Muscle of arm (tissue), 12 donors: ENCODE data around the gene MAPK1IP1L. TPM values are rescaled to one million over a fixed set of nuclear protein-coding genes. Genes with fewer than 3 reads are reported as not detected.
"Not testable (repeated sequence)": the region's sequence is repeated elsewhere in the genome, so short reads cannot be mapped to it uniquely, and the experiment has no call there.

Experiments used
- DNase-seq: peaks from one replicate; pipeline ENCODE4 v3.0.0-alpha.2; 2013
- polyA plus RNA-seq, 12 donors: library from polyadenylated mRNA; unstranded; fragments of 120-200 nt; gene quantifications; one replicate each; pipeline ENCODE4 v1.2.1, GENCODE V29; 2013; ENCODE audit not compliant: insufficient read length in 12 of 12

Gene MAPK1IP1L
- polyA plus RNA-seq, 12 donors, result 57.0 to 139 (median 65.4) TPM

DNA sequence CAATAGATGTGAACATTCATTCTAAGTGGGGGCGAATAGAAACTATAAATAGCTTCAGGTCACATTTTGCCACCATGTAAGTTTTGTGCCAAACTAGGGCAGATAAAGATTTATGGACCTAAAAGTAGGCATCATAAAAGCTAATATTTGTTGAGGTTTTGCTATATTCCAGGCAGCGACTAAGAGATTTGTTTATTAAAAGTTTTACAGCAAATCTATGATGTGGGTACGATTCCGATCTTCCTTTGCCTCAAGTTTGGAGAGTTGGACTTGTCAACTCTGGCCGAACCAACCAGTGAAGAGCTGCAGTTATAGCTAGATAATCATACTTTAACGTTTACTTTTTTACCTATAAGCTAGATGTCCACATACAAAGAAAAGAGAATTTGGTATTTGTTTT is 1.6 kb downstream of the MAPK1IP1L start:
- no peak for DNase-seq

DNA sequence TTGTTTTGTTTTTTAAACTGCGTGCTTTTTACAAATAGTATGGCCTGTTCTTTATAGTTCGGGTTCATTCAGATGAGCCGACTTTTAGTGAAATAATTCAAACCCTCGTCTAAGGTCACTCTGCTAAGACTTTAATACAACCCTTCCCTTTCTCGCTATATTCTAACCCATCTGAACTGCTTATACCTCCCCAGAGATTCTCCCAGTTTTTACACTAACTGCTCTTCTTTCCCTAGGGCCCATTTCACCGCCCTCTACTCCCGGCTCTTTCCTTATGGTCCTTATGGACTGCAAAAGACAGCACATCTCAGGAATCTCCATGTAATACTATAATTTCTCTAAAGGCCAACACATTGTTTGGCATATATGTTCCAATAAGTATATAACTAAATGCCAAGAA is 2.1 kb downstream of the MAPK1IP1L start:
- DNase-seq, result no peak

DNA sequence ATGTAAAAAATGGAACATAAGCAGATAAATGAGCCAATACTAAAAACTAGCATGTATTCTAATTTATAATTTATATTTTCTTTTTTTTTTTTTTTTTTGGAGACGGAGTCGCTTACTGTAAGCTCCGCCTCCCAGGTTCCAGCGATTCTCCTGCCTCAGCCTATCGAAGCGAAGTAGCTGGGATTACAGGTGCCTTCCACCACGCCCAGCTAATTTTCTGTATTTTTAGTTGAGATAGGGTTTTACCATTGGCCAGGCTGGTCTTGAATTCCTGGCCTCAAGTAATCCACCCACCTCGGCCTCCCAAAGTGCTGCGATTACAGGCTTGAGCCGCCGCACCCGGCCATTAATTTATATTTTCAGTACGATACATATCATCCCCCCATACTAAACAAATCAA is 2.7 kb downstream of the MAPK1IP1L start:
- DNase-seq, result no peak

DNA sequence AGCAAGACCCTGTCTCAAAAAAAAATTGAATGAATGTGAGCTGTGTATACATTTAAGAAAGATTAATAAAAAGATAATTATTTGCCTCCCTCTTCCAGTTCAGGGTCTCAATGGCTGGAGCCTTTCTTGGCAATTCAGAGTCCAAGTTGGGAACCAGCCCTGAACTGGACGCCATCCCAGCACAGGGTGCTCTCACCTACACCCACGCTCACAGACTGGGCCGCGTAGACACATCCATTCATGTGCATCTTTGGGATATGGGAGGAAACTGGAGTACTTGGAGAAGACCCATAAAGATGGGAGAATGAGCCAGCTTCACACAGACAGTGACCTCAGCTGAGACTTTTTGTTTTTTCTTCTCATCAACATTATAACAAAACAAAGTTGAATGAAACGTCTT is 6.5 kb downstream of the MAPK1IP1L start:
- no peak for DNase-seq

- no peak for DNase-seq
Measured at GRCh38 chr14:55059333-55059732, 7.9 kb downstream of the MAPK1IP1L start.

DNA sequence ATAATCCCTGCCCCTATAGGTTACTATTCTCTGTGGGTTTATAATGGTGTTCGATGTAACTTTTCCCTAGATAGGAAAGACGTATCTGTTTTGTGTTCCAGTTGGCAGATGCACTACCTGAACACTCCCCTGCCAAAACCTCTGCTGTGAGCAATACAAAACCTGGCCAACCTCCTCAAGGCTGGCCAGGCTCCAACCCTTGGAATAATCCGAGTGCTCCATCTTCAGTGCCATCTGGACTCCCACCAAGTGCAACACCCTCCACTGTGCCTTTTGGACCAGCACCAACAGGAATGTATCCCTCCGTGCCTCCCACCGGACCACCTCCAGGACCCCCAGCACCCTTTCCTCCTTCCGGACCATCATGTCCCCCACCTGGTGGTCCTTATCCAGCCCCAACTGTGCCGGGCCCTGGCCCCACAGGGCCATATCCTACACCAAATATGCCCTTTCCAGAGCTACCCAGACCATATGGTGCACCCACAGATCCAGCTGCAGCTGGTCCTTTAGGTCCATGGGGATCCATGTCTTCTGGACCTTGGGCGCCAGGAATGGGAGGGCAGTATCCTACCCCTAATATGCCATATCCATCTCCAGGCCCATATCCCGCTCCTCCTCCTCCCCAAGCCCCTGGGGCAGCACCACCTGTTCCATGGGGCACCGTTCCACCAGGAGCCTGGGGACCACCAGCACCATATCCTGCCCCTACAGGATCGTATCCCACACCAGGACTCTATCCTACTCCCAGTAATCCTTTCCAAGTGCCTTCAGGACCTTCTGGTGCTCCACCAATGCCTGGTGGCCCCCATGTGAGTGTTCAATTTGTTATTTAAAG is 11.3 kb downstream of the MAPK1IP1L start:
- DNase-seq, result no peak

DNA sequence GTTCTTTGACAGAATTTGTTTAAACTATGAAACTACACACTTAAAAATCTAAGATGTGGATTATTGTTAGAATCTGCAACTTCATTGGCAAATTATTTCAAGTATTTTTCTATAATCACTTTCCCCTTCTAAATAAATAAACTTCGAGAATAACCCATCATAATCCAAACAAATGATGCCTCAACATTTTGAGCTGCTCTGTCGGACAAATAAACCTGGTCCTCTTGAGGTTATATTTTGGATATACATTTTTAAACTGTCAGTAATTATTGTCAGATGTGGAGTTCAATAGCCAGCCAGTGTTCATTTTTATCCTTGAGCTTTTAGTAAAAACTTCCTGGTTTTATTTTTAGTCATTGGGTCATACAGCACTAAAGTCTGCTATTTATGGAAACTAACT is 13.4 kb downstream of the MAPK1IP1L start:
- not testable (repeated sequence) for DNase-seq

- no peak for DNase-seq
Measured at GRCh38 chr14:55065411-55065810, 14.0 kb downstream of the MAPK1IP1L start.

- no peak for DNase-seq
Measured at GRCh38 chr14:55066223-55066622, 14.8 kb downstream of the MAPK1IP1L start.

DNA sequence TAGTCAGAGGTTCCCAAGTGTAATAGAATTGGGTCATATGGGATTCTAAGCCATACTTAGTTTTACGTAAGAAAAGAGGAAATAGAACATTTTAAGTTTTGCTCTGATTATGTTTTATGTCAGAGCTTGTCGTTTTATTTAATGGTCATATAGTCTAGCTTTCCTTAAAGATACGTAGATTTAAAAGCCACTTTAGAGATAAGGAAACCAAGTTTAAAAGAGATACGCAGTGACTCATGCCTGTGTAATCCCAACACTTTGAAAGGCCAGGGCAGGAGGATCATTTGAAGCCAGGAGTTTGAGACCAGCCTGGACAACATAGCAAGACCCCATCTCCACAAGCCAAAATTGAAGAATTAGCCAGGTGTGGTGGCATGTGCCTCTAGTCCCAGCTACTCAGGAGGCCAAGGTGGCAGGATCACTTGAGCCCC is 19.5 kb downstream of the MAPK1IP1L start:
- DNase-seq, result no peak

DNA sequence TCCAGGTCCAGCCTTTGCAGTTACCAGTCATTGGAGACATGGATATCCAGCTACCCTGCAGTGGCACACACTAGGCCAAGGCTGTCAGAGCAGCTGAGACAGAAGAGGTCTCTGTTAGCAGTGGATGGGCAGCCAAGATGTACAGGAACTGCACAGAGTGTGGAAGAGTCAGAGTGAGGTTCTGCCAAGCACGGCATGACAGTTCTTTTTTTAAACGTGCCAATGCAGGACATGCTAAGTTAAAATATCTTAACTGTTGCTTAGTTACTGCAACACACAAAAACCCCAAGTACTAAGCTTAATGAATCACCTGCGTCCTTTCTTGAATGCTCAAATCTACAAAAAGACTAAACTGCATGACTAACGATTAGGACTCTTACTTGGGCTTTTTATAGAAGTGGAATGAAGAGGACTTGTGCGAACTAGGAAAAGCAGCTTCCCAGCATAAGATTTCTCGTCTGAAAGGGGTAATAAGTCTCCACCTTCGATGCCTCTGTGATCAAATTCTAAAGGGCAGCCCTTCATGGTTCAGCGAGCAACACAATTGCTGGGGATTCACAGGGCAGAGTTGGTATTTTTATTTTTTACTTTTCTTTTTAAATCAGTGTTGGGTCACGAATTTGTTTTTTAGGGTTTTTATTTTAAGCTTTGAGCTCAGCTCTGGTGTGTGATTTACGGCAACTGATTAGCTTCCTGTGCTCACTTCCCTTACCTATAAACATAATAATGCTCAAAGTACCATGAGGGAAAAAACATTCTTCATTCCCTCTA is 20.6 kb downstream of the MAPK1IP1L start:
- no peak for DNase-seq

DNA sequence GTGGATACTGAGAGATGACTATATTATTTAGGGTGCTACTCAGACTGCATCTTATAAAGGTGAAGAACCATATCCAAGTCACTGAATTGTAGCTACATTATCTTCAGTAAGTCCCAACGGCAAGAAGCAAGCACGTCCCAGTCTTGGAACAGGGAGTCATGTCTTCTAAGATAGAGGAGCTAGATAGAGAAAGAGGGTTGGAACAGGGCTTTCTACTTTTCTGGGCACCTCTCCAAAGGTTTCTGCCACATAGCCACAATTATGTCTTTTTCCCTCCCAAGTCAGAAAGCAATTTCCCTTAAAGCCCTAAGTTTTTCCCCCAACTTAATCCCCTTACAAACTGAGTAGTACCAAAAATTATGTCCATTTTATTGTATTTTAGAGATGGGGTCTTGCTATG is 22.4 kb downstream of the MAPK1IP1L start:
- DNase-seq, result no peak

GRCh38 chr14:55074662-55075061 is 23.2 kb downstream of the MAPK1IP1L start:
- DNase-seq, result no peak

DNA sequence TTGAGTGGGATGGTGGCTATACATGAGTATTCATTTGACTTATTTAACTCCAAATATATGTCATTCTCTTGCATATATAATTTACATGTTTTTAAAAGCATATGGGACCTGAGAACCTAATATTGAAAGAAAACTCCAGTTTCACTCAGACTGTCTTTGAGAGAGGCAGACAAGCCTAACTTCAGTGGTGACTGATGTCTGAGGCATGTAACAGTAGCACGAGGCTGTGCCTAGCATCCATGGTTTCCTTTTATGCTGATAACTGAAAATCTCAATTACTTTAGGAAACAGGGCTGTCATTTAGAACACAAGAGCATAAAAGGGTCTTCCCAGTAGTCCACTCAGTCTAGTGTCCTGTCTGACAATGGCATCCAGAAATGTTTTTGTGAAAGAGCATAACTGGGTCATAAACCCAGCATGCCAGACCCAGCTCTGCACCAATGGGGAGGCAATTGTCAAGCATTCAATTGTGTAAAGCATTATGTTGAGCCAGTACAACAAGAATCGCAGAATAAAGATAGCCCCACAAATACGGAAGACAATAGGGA is 24.3 kb downstream of the MAPK1IP1L start:
- DNase-seq, result no peak

GRCh38 chr14:55077170-55078151 is 26.0 kb downstream of the MAPK1IP1L start:
- no peak for DNase-seq

GRCh38 chr14:55079961-55080360 is 28.5 kb downstream of the MAPK1IP1L start:
- not testable (repeated sequence) for DNase-seq

- no peak for DNase-seq
Measured at GRCh38 chr14:55084401-55085059, 33.1 kb downstream of the MAPK1IP1L start.

DNA sequence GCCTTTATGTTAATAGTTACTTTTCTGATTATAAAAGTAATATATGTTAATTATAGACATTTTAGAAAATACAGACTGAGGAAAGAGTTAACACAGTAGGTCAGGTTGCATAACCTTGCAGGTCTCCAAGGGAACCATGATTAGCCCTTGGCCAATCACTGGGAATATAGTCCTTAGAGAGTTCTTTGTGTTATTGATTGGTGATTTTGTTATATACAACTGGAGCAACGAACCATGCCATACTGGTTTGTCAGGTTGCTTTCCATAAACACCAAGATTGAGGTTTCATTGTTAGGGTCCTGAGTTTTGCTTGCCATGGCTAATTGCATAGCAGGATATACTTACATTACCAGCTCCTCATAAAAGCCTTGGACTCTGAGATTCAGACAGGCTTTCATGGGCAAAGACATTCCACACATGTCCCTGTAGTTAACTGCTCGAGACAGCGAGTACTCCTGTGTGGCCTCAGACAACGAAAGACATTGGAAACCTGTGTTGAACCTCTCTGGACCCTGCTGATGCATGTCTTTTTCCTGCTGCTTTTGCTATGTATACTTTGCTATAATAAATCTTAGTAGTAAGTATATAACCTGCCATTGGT is 33.7 kb downstream of the MAPK1IP1L start:
- no peak for DNase-seq

DNA sequence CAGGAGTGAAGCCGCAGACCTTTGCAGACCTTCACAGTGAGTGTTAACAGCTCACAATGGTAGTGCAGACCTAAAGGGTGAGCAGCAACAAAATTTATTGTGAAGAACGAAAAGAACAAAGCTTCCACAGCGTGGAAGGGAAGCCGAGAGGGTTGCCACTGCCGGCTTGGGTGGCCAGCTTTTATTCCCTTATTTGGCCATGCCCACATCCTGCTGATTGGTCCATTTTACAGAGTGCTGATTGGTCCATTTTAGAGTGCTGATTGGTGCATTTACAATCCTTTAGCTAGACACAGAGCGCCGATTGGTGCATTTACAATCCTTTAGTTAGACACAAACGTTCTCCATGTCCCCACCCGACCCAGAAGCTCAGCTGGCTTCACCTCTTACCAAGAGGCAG is 35.5 kb downstream of the MAPK1IP1L start:
- no peak for DNase-seq

DNA sequence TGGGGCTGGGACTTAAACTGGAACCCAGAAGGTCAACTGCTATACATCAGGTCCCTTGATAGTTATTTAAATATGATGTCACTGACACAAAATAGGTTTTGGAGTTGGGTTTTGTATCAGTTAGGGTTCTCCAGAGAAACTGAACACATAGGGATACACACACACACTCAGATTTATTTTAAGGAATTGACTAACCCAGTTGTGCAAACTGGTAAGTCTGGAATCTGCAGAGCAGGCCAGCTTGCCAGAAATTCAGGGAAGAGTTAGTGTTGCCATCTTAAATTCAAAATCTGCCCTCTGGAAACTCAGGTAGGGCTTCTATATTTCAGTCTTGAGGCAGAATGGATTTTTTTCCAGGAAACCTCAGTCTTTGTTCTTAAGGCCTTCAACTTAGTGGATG is 36.9 kb downstream of the MAPK1IP1L start:
- DNase-seq, result no peak

- peak; percentile 60 for DNase-seq
Measured at GRCh38 chr14:55092341-55092740, 40.9 kb downstream of the MAPK1IP1L start.
